Muscle of back (tissue), 11 donors: Measurements from ENCODE around the gene DAB1. TPM values are rescaled to one million over a fixed set of nuclear protein-coding genes. Genes with fewer than 3 reads are reported as not detected.
"Not testable (repeated sequence)": the region's sequence is repeated elsewhere in the genome, so short reads cannot be mapped to it uniquely, and the experiment has no call there.

ENCODE experiments used
- DNase-seq, 3 donors: peaks; one replicate each; pipeline versions ENCODE4 v3.0.0 to v3.0.0-alpha.2; 2013
- polyA plus RNA-seq, 10 donors: library from polyadenylated mRNA; unstranded; fragments of 120-200 nt; gene quantifications; one replicate each; pipeline ENCODE4 v1.2.1, GENCODE V29; 2013; ENCODE audit not compliant: insufficient read length in 10 of 10

DAB1 gene
- polyA plus RNA-seq, 10 donors: 2.1 to 5.5 (median 3.2) TPM

- DNase-seq: peak in 1 of 3 donors; percentile 84
Measured at GRCh38 chr1:57124768-57125446, 299.0 kb downstream of the DAB1 start.

- no peak for DNase-seq
Measured at GRCh38 chr1:57124170-57124569, 299.7 kb downstream of the DAB1 start.

- no peak for DNase-seq
Measured at GRCh38 chr1:57122031-57122430, 301.8 kb downstream of the DAB1 start.

- no peak for DNase-seq
Measured at GRCh38 chr1:57118948-57119603, 304.8 kb downstream of the DAB1 start.

- no peak for DNase-seq
Measured at GRCh38 chr1:57117753-57118152, 306.1 kb downstream of the DAB1 start.

GRCh38 chr1:57116871-57117270 lies 307.0 kb downstream of the DAB1 start:
- DNase-seq: peak in 2 of 3 donors; percentile 10 to 16

GRCh38 chr1:57115030-57115614 lies 308.7 kb downstream of the DAB1 start:
- DNase-seq: no peak

- DNase-seq: no peak
Measured at GRCh38 chr1:57112148-57112547, 311.7 kb downstream of the DAB1 start.

GRCh38 chr1:57111175-57111574 lies 312.7 kb downstream of the DAB1 start:
- no peak for DNase-seq

- DNase-seq: no peak
Measured at GRCh38 chr1:57109883-57110282, 314.0 kb downstream of the DAB1 start.

- no peak for DNase-seq
Measured at GRCh38 chr1:57109247-57109646, 314.6 kb downstream of the DAB1 start.

- no peak for DNase-seq
Measured at GRCh38 chr1:57106296-57106695, 317.6 kb downstream of the DAB1 start.

GRCh38 chr1:57102561-57103326 lies 321.1 kb downstream of the DAB1 start:
- DNase-seq: no peak

- DNase-seq: peak in 1 of 3 donors; percentile 22
Measured at GRCh38 chr1:57101209-57101608, 322.7 kb downstream of the DAB1 start.

- DNase-seq: no peak
Measured at GRCh38 chr1:57094749-57095148, 329.1 kb downstream of the DAB1 start.

GRCh38 chr1:57093122-57093521 lies 330.7 kb downstream of the DAB1 start:
- no peak for DNase-seq

GRCh38 chr1:57091642-57092041 lies 332.2 kb downstream of the DAB1 start:
- DNase-seq: no peak

GRCh38 chr1:57089855-57090254 lies 334.0 kb downstream of the DAB1 start:
- DNase-seq: no peak

- DNase-seq: no peak
Measured at GRCh38 chr1:57089221-57089620, 334.6 kb downstream of the DAB1 start.

GRCh38 chr1:57088653-57089052 lies 335.2 kb downstream of the DAB1 start:
- no peak for DNase-seq

- DNase-seq: not testable (repeated sequence)
Measured at GRCh38 chr1:57087660-57088059, 336.2 kb downstream of the DAB1 start.

GRCh38 chr1:57086154-57086553 lies 337.7 kb downstream of the DAB1 start:
- no peak for DNase-seq
